ENCODE data around the gene SNRNP48. TPM values are rescaled to one million over a fixed set of nuclear protein-coding genes. Genes with fewer than 3 reads are reported as not detected.

Gene SNRNP48
- total RNA-seq, 1 experiment from 2014 or later, result 17.6 TPM

GRCh38 chr6:7546020-7546369, 44.0 kb upstream of the SNRNP48 start (continued):
- no peak for TF ChIP-seq FOXP4 (CRISPR knock-in tag; IDR thresholded peaks at IDR 0.05)
- no peak for TF ChIP-seq ZNF532 (CRISPR knock-in tag; IDR thresholded peaks at IDR 0.05; ENCODE audit: borderline replicate concordance)
- TF ChIP-seq ZNF425 (CRISPR knock-in tag; conservative IDR thresholded peaks at IDR 0.05), result no peak
- TF ChIP-seq AFF4 (CRISPR knock-in tag; IDR thresholded peaks at IDR 0.05; ENCODE audit: borderline replicate concordance), result no peak
- TF ChIP-seq ELF4 (CRISPR knock-in tag; IDR thresholded peaks at IDR 0.05; ENCODE audit: low read depth), result no peak
- TF ChIP-seq ZNF416 (CRISPR knock-in tag; IDR thresholded peaks at IDR 0.05), result no peak
- no peak for TF ChIP-seq CBFB (CRISPR knock-in tag; IDR thresholded peaks at IDR 0.05; ENCODE audit: low read depth)

- ChIA-PET CTCF (interaction anchor here (1.3 kb wide), 1 partner anchor 69 kb away, joined by 5 read pairs; no protein-coding TSS in a partner anchor), POLR2A (no interaction called here)
- no peaks in the 10 kb centered on the region for H3K9me3 Mint-ChIP-seq
- ATAC-seq (no peak), DNase-seq (ENCODE audit: low spot score) (no peak)
- H3K4me1 Mint-ChIP-seq, result peaks cover 50% of the 10 kb centered on the region
- H3K27ac Mint-ChIP-seq, result no peak overlapping the region
- TF ChIP-seq ZNF219 (CRISPR knock-in tag; IDR thresholded peaks at IDR 0.05; ENCODE audit: borderline replicate concordance) (no peak), HMGA2 (CRISPR knock-in tag; IDR thresholded peaks at IDR 0.05) (no peak)
- H3K27me3 Mint-ChIP-seq (ENCODE audit: low read depth), result peaks cover 7% of the 10 kb centered on the region
- H3K36me3 Mint-ChIP-seq, result 0 out of 2 replicates have a peak, but pooled peaks cover 3% of the 10 kb centered on the region
- no peak overlapping the region for H3K4me3 Mint-ChIP-seq
These were observed 43.6 kb upstream of the SNRNP48 start for GRCh38 chr6:7546383-7546782.

GRCh38 chr6:7546896-7547295, 43.1 kb upstream of the SNRNP48 start:
- peaks cover 7% of the 10 kb centered on the region for H3K27me3 Mint-ChIP-seq (ENCODE audit: low read depth)
- ChIA-PET POLR2A (no interaction called here), CTCF (interaction anchor here (1.3 kb wide), 1 partner anchor 68 kb away, joined by 5 read pairs; no protein-coding TSS in a partner anchor)
- H3K27ac Mint-ChIP-seq, result no peak overlapping the region; the same call in 1 of the 2 replicates
- peaks cover 52% of the 10 kb centered on the region for H3K4me1 Mint-ChIP-seq
- H3K36me3 Mint-ChIP-seq, result 0 out of 2 replicates have a peak, but pooled peaks cover 3% of the 10 kb centered on the region
- H3K4me3 Mint-ChIP-seq, result no peak overlapping the region
- no peak for ATAC-seq
- no peaks in the 10 kb centered on the region for H3K9me3 Mint-ChIP-seq
- DNase-seq (ENCODE audit: low spot score), result no peak
- TF ChIP-seq E2F5 (CRISPR knock-in tag; IDR thresholded peaks at IDR 0.05), result no peak
- TF ChIP-seq TCF7 (CRISPR knock-in tag; IDR thresholded peaks at IDR 0.05; ENCODE audit: low read depth), result no peak
- no peak for TF ChIP-seq STAT6 (CRISPR knock-in tag; conservative IDR thresholded peaks at IDR 0.05; ENCODE audit: low read depth)
- TF ChIP-seq ZSCAN18 (CRISPR knock-in tag; IDR thresholded peaks at IDR 0.05), result no peak
- no peak for TF ChIP-seq ZNF396 (CRISPR knock-in tag; IDR thresholded peaks at IDR 0.05; ENCODE audit: borderline replicate concordance)
- no peak for TF ChIP-seq SOX15 (CRISPR knock-in tag; IDR thresholded peaks at IDR 0.05)
